ENCODE data around the gene THBD.

The THBD gene

GRCh38 chr20:23002276-23002675 is 47.2 kb downstream of the THBD start:
- no peak for DNase-seq (ENCODE audit: low read depth, low spot score)
- no CpG with 5 or more reads among the region's 6 CpGs for WGBS (ENCODE audit: insufficient coverage, insufficient read length)

DNA sequence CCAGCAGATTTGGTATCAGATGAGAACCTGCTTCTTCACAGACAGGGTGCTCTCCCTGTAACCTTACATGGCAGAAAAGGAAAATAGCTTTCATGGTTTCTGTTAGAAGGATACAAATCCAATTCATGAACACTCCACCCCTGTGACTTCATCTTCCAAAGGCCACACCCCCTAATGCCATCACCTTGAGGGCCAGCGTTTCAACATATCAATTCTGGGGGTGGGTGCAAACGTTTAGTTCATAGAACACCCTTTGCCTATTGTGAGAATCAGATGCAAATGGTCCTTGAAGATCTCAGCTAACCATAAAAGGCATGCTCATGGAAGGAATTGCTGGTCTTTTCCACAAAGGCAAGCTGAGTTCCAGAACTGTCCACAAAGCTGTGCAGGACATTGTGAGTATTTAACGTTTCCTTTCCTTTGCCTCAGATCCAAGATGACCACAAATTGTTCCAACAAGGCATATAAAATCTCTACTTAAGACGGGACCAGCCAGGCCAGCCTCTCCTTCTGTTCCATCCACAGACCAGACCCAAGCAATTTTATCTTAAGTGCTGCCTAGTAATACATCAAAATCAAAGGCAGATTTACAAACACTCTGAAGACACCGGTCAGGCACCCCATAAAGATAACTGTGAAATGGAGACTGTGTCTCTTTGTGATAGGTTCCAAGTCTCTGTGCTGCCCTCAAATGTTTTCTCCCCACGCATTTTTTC is 49.1 kb downstream of the THBD start:
- no peaks in the 10 kb centered on the region for H3K4me1 ChIP-seq (ENCODE audit: control insufficient read depth, insufficient read depth, low read length)
- no peak for DNase-seq (ENCODE audit: low read depth, low spot score)
- H3K27me3 ChIP-seq (ENCODE audit: control insufficient read depth, insufficient read depth, low read length), result no peaks in the 10 kb centered on the region
- no CpG with 5 or more reads among the region's 6 CpGs for WGBS (ENCODE audit: insufficient coverage, insufficient read length)
- H3K36me3 ChIP-seq (ENCODE audit: control insufficient read depth, insufficient read depth, low read length), result no peaks in the 10 kb centered on the region
- H3K4me3 ChIP-seq (ENCODE audit: low read length), result no peak overlapping the region
- no peaks in the 10 kb centered on the region for H3K9me3 ChIP-seq (ENCODE audit: control insufficient read depth, insufficient read depth, low read length)
- H3K27ac ChIP-seq (ENCODE audit: low read length), result no peak overlapping the region

More at GRCh38 chr20:23002276-23002675, 47.2 kb downstream of the THBD start:
- Histone ChIP-seq H3K9me3 (ENCODE audit: control insufficient read depth, insufficient read depth, low read length) (no peaks in the 10 kb centered on the region), H3K4me3 (ENCODE audit: low read length) (no peak overlapping the region), H3K4me1 (ENCODE audit: control insufficient read depth, insufficient read depth, low read length) (no peaks in the 10 kb centered on the region), H3K27me3 (ENCODE audit: control insufficient read depth, insufficient read depth, low read length) (no peaks in the 10 kb centered on the region), H3K36me3 (ENCODE audit: control insufficient read depth, insufficient read depth, low read length) (no peaks in the 10 kb centered on the region), H3K27ac (ENCODE audit: low read length) (no peak overlapping the region)

- no peak for DNase-seq (ENCODE audit: low read depth, low spot score)
- no peaks in the 10 kb centered on the region for H3K36me3 ChIP-seq (ENCODE audit: control insufficient read depth, insufficient read depth, low read length)
- H3K9me3 ChIP-seq (ENCODE audit: control insufficient read depth, insufficient read depth, low read length), result no peaks in the 10 kb centered on the region
- H3K27me3 ChIP-seq (ENCODE audit: control insufficient read depth, insufficient read depth, low read length), result no peaks in the 10 kb centered on the region
- H3K4me1 ChIP-seq (ENCODE audit: control insufficient read depth, insufficient read depth, low read length), result no peaks in the 10 kb centered on the region
- H3K4me3 ChIP-seq (ENCODE audit: low read length), result no peak overlapping the region
- WGBS (ENCODE audit: insufficient coverage, insufficient read length), result no CpG with 5 or more reads among the region's 4 CpGs
- H3K27ac ChIP-seq (ENCODE audit: low read length), result no peak overlapping the region
Measured at GRCh38 chr20:22999756-23000155, 49.7 kb downstream of the THBD start.

DNA sequence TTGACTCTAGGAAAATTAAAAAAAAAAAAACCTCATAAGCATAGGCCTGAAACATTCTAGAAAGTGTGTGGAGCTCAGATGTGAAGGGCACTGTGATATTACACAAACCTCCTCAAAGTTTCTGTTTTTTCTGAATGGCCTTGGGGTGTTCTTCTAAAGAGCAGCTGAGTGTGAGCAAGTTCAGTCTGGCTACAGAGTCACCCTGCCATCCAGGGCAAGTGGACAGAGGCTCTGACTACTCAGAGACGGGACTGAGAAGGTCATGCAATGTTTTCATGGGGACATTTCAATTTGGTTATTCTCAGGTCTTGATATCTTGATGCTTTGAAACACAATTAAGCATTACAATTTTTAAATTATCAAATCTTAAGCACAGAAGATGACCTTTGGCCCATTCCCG is 51.0 kb downstream of the THBD start:
- Histone ChIP-seq H3K36me3 (ENCODE audit: control insufficient read depth, insufficient read depth, low read length) (no peaks in the 10 kb centered on the region), H3K27ac (ENCODE audit: low read length) (no peak overlapping the region), H3K9me3 (ENCODE audit: control insufficient read depth, insufficient read depth, low read length) (peaks cover 2% of the 10 kb centered on the region; the same call in 1 of the 2 replicates), H3K4me3 (ENCODE audit: low read length) (no peak overlapping the region), H3K4me1 (ENCODE audit: control insufficient read depth, insufficient read depth, low read length) (no peaks in the 10 kb centered on the region), H3K27me3 (ENCODE audit: control insufficient read depth, insufficient read depth, low read length) (no peaks in the 10 kb centered on the region)
- no peak for DNase-seq (ENCODE audit: low read depth, low spot score)
- WGBS (ENCODE audit: insufficient coverage, insufficient read length), result no CpG with 5 or more reads among the region's 2 CpGs

DNA sequence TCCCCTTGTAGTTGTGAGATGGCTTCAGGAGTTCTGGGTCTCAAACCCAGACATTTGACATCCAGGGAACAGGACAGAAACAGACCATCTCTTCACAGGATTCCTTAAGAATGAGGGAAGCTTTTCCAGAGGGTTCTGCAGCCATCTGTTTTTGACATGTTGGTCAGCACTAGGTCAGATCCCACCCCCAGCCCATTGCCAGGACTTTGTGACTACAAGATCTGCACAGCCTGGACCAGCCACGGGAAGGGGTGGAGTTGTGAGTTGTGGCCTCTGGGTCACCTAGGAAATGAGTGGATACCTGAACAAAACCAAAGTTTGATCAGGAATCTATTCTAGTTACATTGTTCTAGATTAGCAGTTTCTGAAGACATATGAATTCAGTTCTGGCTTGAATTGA is 53.5 kb downstream of the THBD start:
- no CpG with 5 or more reads among the region's 1 CpG for WGBS (ENCODE audit: insufficient coverage, insufficient read length)
- Histone ChIP-seq H3K27me3 (ENCODE audit: control insufficient read depth, insufficient read depth, low read length) (no peaks in the 10 kb centered on the region), H3K36me3 (ENCODE audit: control insufficient read depth, insufficient read depth, low read length) (no peaks in the 10 kb centered on the region), H3K9me3 (ENCODE audit: control insufficient read depth, insufficient read depth, low read length) (peaks cover 2% of the 10 kb centered on the region; the same call in 1 of the 2 replicates), H3K4me3 (ENCODE audit: low read length) (no peak overlapping the region), H3K4me1 (ENCODE audit: control insufficient read depth, insufficient read depth, low read length) (no peaks in the 10 kb centered on the region), H3K27ac (ENCODE audit: low read length) (no peak overlapping the region)
- no peak for DNase-seq (ENCODE audit: low read depth, low spot score)

All from iPS DF 6.9 (cell line).